Osteocyte (in vitro differentiated cells): ENCODE data around the gene TCTN3. TPM values are rescaled to one million over a fixed set of nuclear protein-coding genes. Genes with fewer than 3 reads are reported as not detected.

Experiments used
- DNase-seq: peaks from one replicate; pipeline ENCODE4 v3.0.0; 2021; ENCODE audit warnings: mixed read lengths; ENCODE audit not compliant: unreplicated experiment; ENCODE audit errors: extremely low spot score
- H3K27ac Mint-ChIP-seq: one replicate; pipeline ENCODE4 v1.8.0; 2021; ENCODE audit warnings: mild to moderate bottlenecking, mixed read lengths; ENCODE audit not compliant: unreplicated experiment
- H3K27me3 Mint-ChIP-seq: one replicate; pipeline ENCODE4 v1.8.0; 2021; ENCODE audit warnings: mixed read lengths; ENCODE audit not compliant: unreplicated experiment
- H3K36me3 Mint-ChIP-seq: one replicate; pipeline ENCODE4 v1.8.0; 2021; ENCODE audit warnings: mixed read lengths; ENCODE audit not compliant: unreplicated experiment
- H3K4me1 Mint-ChIP-seq: one replicate; pipeline ENCODE4 v1.8.0; 2021; ENCODE audit warnings: mixed read lengths; ENCODE audit not compliant: unreplicated experiment
- H3K4me3 Mint-ChIP-seq: one replicate; pipeline ENCODE4 v1.8.0; 2021; ENCODE audit warnings: mild to moderate bottlenecking, moderate library complexity, mixed read lengths; ENCODE audit not compliant: unreplicated experiment
- H3K9me3 Mint-ChIP-seq: one replicate; pipeline ENCODE4 v1.8.0; 2021; ENCODE audit warnings: mixed read lengths; ENCODE audit not compliant: unreplicated experiment
- long read RNA-seq: library from polyadenylated mRNA; unstranded; transcript quantifications from one replicate; pipeline ENCODE4 v2.0.0, GENCODE V29; 2021
- total RNA-seq: library from RNA; stranded (reverse); gene quantifications from 2 replicates; pipeline ENCODE4 v1.2.1, GENCODE V29; 2021
- TF ChIP-seq, protein P1 (sequence below): fragments of 200-600 bp; sonication (generic); IDR thresholded peaks from 2 replicates; pipeline ENCODE4 v1.5.0; 2021; ENCODE audit warnings: antibody characterized with exemption, mild to moderate bottlenecking, moderate library complexity

TCTN3 gene, protein sequence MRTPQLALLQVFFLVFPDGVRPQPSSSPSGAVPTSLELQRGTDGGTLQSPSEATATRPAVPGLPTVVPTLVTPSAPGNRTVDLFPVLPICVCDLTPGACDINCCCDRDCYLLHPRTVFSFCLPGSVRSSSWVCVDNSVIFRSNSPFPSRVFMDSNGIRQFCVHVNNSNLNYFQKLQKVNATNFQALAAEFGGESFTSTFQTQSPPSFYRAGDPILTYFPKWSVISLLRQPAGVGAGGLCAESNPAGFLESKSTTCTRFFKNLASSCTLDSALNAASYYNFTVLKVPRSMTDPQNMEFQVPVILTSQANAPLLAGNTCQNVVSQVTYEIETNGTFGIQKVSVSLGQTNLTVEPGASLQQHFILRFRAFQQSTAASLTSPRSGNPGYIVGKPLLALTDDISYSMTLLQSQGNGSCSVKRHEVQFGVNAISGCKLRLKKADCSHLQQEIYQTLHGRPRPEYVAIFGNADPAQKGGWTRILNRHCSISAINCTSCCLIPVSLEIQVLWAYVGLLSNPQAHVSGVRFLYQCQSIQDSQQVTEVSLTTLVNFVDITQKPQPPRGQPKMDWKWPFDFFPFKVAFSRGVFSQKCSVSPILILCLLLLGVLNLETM
- 36.4 and 41.1 TPM in 2 replicates for total RNA-seq
- long read RNA-seq, transcript TCTN3-207 (14 exons, 2,739 nt): major isoform, 275 of 301 reads
- long read RNA-seq, partial matches to known transcripts: 12 of 301 reads
- long read RNA-seq, other reads (novel, unspliced or antisense): 11 of 301 reads

DNA sequence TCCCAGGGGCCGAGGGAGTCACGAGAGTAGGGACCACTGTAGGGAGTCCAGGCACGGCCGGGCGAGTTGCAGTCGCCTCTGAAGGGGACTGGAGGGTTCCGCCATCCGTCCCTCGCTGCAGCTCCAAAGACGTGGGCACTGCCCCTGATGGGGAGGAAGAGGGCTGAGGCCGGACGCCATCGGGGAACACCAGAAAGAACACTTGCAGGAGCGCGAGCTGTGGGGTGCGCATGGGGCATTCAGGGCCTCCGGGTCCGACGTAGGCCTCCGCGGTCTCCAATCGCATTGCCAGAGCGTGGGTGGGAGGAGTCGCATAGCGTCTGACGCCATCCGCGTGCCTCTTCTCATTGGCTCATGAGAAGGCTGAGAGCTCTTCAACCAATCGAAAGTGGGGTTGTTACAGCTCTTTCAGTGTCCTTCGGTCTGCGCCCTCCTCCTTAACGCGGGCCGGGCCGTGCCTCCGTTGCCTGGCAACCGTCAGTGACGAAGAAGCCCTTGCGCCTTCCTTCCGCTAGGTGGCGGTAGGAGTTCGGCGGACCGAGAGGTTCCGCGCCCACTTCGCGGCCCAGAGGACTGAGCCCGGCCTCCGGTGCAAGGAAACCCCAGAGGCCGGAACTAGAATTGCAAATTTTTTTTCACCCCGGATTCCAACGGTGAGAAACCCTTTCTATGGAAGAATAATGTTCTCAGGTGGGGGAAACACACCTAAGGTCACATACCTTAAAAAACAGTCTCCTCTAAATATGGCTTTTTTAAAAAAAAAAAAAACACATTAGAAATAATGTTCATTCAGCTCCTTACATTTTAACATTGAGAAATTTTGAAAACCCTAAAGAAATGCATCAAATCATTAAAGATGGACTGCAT, at the start of gene TCTN3:
Gene TCTN3 (minus strand): TSS at position 260 of the 867 bp plus-strand sequence. CDS start 28 bp downstream, at position 232.
- Mint-ChIP-seq H3K4me3 (peak within 1 kb of the TSS; percentile 97), H3K27me3 (peaks cover 6% of the 10 kb centered on the region), H3K9me3 (no peaks in the 10 kb centered on the region), H3K27ac (peak within 1 kb of the TSS; percentile 92), H3K36me3 (peaks cover 3% of the 10 kb centered on the region), H3K4me1 (peaks cover 19% of the 10 kb centered on the region)
- peak; percentile 99 for DNase-seq
- TF ChIP-seq, protein P1, sequence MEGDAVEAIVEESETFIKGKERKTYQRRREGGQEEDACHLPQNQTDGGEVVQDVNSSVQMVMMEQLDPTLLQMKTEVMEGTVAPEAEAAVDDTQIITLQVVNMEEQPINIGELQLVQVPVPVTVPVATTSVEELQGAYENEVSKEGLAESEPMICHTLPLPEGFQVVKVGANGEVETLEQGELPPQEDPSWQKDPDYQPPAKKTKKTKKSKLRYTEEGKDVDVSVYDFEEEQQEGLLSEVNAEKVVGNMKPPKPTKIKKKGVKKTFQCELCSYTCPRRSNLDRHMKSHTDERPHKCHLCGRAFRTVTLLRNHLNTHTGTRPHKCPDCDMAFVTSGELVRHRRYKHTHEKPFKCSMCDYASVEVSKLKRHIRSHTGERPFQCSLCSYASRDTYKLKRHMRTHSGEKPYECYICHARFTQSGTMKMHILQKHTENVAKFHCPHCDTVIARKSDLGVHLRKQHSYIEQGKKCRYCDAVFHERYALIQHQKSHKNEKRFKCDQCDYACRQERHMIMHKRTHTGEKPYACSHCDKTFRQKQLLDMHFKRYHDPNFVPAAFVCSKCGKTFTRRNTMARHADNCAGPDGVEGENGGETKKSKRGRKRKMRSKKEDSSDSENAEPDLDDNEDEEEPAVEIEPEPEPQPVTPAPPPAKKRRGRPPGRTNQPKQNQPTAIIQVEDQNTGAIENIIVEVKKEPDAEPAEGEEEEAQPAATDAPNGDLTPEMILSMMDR: peak; percentile 100

DNA sequence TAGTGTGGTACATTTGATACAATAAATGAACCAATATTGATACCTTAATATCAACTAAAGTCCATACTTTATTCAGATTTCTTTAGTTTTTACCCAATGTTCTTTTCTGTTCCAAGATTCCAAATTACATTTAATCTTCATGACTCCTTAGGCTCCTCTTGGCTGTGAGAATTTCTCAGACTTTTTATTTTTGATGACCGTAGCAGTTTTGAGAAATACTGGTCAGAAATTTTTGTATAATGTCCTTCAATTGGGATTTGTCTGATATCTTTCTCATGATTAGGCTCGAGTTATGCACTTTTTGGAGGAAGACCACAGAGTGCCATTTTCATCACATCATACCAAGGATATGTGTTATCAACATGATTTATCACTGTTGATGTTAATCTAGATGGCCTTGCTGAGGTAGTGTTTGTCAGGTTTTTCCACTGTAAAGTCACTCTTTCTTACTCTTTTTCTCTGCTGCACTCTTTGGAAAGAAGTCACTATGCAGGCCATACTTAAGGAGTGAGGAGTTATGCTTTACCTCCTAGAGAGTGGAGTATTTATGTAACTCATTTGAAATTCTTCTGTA, 49.3 kb upstream of the TCTN3 start:
- no peaks in the 10 kb centered on the region for H3K36me3 Mint-ChIP-seq
- H3K27ac Mint-ChIP-seq: peak overlapping the region; percentile 3

DNA sequence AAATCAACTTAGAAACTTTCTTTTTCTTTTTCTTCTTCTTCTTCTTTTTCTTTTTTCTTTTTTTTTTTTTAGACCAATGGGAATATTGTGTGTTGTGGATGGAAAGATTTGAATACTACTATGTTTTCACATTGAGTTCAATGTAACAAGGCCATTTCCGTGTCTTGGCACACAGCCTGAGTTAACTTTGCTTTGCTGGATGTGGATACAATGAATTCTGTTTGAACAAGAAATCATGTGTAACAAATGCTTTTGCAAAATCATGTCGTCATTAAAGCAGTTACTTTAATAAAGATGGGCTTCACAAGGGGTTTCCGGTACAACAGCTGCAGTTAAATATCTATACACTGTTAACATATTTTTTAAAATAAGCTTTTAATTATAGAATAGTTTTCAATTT, 48.8 kb upstream of the TCTN3 start:
- Mint-ChIP-seq H3K36me3 (no peaks in the 10 kb centered on the region), H3K4me3 (peak overlapping the region; percentile 28), H3K9me3 (no peaks in the 10 kb centered on the region), H3K27me3 (no peaks in the 10 kb centered on the region), H3K4me1 (peaks cover 15% of the 10 kb centered on the region), H3K27ac (peak overlapping the region; percentile 90)
- no peak for DNase-seq
- TF ChIP-seq, protein P1: no peak

More for the DNA sequence above, 49.3 kb upstream of the TCTN3 start:
- DNase-seq: no peak
- Mint-ChIP-seq H3K9me3 (no peaks in the 10 kb centered on the region), H3K4me3 (no peak overlapping the region), H3K27me3 (no peaks in the 10 kb centered on the region), H3K4me1 (peaks cover 15% of the 10 kb centered on the region)
- TF ChIP-seq, protein P1: no peak

DNA sequence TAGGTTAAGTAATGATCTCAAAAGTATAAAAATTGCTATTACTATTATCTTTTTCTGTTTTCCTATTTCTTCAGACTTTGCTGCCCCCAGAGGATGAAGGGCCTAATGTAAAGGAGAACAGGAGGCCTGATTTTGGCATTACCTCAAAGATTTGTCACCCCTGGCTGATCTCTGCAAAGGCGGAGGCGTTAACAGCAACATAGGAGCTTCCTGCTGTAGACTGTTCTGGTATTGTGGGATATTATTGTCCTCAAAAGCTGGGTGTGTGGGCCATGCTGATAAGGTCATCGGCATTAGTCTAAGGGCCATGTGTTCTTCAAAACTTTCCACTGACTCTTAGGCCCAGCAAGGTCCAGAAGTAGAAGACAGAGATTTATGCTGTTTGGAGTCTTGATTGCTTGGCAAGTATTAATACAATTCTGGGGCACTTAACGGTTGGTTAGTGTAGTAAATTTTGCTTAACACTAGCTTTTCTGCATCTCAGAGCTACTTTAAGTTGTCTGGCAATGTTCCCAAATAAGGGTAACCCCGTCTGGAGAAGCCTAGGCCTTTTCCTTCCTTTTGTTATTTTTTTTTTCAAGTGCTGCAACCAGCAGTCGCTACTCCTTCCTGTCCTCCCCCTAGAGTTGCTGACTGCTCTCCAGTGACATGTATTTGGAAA, 48.2 kb upstream of the TCTN3 start:
- H3K36me3 Mint-ChIP-seq: no peaks in the 10 kb centered on the region
- H3K27ac Mint-ChIP-seq: peak overlapping the region; percentile 90
- no peak for DNase-seq
- peak overlapping the region; percentile 28 for H3K4me3 Mint-ChIP-seq
- peaks cover 15% of the 10 kb centered on the region for H3K4me1 Mint-ChIP-seq
- H3K27me3 Mint-ChIP-seq: no peaks in the 10 kb centered on the region
- TF ChIP-seq, protein P1: peak; percentile 13
- no peaks in the 10 kb centered on the region for H3K9me3 Mint-ChIP-seq
